ENCODE data around the gene SAFB2.
A peak's percentile ranks its signal among the peaks of the same experiment; 100 is the strongest.

Gene SAFB2

GRCh38 chr19:5578097-5578846 lies 44.3 kb downstream of the SAFB2 start (continued):
- TF ChIP-seq ZBTB49 (tag by site-specific recombination; IDR thresholded peaks at IDR 0.05; ENCODE audit: low read depth) = no peak
- peak; percentile 72 for TF ChIP-seq ZNF692 (tag by site-specific recombination; IDR thresholded peaks at IDR 0.05)
- TF ChIP-seq ZNF747 (tag by site-specific recombination; IDR thresholded peaks at IDR 0.05) = no peak
- no peak for TF ChIP-seq ZNF37A (tag by site-specific recombination; IDR thresholded peaks at IDR 0.05)
- no peak for TF ChIP-seq ZNF664 (tag by site-specific recombination; IDR thresholded peaks at IDR 0.05)
- TF ChIP-seq ZNF561 (tag by site-specific recombination; IDR thresholded peaks at IDR 0.05; ENCODE audit: borderline replicate concordance) = no peak
- no peak for TF ChIP-seq HOXC10 (CRISPR knock-in tag; IDR thresholded peaks at IDR 0.05)
- TF ChIP-seq SP7 (tag by site-specific recombination; IDR thresholded peaks at IDR 0.05) = no peak
- TF ChIP-seq ZNF555 (tag by site-specific recombination; conservative IDR thresholded peaks at IDR 0.05) = no peak
- TF ChIP-seq ZNF398 (tag by site-specific recombination; IDR thresholded peaks at IDR 0.05) = no peak
- no peak for TF ChIP-seq ZIC2 (tag by site-specific recombination; IDR thresholded peaks at IDR 0.05)
- TF ChIP-seq ZNF133 (tag by site-specific recombination; IDR thresholded peaks at IDR 0.05) = no peak
- no peak for TF ChIP-seq ZNF121 (tag by site-specific recombination; IDR thresholded peaks at IDR 0.05)
- TF ChIP-seq ZNF623 (tag by site-specific recombination; IDR thresholded peaks at IDR 0.05) = no peak
- peak; percentile 69; the same call in 1 of the 2 replicates for TF ChIP-seq ZNF600 (tag by site-specific recombination; IDR thresholded peaks at IDR 0.05)
- TF ChIP-seq ZNF639 (tag by site-specific recombination; IDR thresholded peaks at IDR 0.05) = no peak
- no peak for TF ChIP-seq ZNF704 (tag by site-specific recombination; IDR thresholded peaks at IDR 0.05)
- no peak for TF ChIP-seq ZNF324 (tag by site-specific recombination; IDR thresholded peaks at IDR 0.05)
- no peak for TF ChIP-seq ZNF138 (tag by site-specific recombination; IDR thresholded peaks at IDR 0.05; ENCODE audit: borderline replicate concordance)
- no peak for TF ChIP-seq ZNF76 (tag by site-specific recombination; IDR thresholded peaks at IDR 0.05; ENCODE audit: borderline replicate concordance, low read depth)
- TF ChIP-seq ZNF558 (tag by site-specific recombination; IDR thresholded peaks at IDR 0.05) = no peak
- TF ChIP-seq ZNF626 (tag by site-specific recombination; IDR thresholded peaks at IDR 0.05) = no peak
- TF ChIP-seq ZBTB8A (tag by site-specific recombination; IDR thresholded peaks at IDR 0.05) = no peak
- TF ChIP-seq ZNF530 (tag by site-specific recombination; IDR thresholded peaks at IDR 0.05; ENCODE audit: low read depth) = no peak
- TF ChIP-seq ZNF2 (tag by site-specific recombination; IDR thresholded peaks at IDR 0.05) = peak; percentile 69; the same call in 1 of the 2 replicates
- TF ChIP-seq ZNF843 (tag by site-specific recombination; IDR thresholded peaks at IDR 0.05) = no peak
- no peak for TF ChIP-seq ZNF473 (tag by site-specific recombination; IDR thresholded peaks at IDR 0.05)
- no peak for TF ChIP-seq HOXD13 (CRISPR knock-in tag; IDR thresholded peaks at IDR 0.05; ENCODE audit: borderline replicate concordance)
- no peak for TF ChIP-seq ZNF221 (tag by site-specific recombination; IDR thresholded peaks at IDR 0.05; ENCODE audit: borderline replicate concordance)
- peak; percentile 91 for TF ChIP-seq PATZ1 (tag by site-specific recombination; IDR thresholded peaks at IDR 0.05)
- TF ChIP-seq GLI2 (tag by site-specific recombination; IDR thresholded peaks at IDR 0.05; ENCODE audit: borderline replicate concordance, low read depth) = no peak
